GM21717 (cell line): ENCODE results near the gene RPL32.
"Not testable (repeated sequence)": the region's sequence is repeated elsewhere in the genome, so short reads cannot be mapped to it uniquely, and the experiment has no call there.

Source experiments
- ATAC-seq: cut with Tn5 transposase; IDR thresholded peaks from one replicate; pipeline ENCODE4 v1.9.1; 2021; ENCODE audit warnings: mild to moderate bottlenecking, moderate library complexity; ENCODE audit not compliant: unreplicated experiment

The RPL32 gene

DNA sequence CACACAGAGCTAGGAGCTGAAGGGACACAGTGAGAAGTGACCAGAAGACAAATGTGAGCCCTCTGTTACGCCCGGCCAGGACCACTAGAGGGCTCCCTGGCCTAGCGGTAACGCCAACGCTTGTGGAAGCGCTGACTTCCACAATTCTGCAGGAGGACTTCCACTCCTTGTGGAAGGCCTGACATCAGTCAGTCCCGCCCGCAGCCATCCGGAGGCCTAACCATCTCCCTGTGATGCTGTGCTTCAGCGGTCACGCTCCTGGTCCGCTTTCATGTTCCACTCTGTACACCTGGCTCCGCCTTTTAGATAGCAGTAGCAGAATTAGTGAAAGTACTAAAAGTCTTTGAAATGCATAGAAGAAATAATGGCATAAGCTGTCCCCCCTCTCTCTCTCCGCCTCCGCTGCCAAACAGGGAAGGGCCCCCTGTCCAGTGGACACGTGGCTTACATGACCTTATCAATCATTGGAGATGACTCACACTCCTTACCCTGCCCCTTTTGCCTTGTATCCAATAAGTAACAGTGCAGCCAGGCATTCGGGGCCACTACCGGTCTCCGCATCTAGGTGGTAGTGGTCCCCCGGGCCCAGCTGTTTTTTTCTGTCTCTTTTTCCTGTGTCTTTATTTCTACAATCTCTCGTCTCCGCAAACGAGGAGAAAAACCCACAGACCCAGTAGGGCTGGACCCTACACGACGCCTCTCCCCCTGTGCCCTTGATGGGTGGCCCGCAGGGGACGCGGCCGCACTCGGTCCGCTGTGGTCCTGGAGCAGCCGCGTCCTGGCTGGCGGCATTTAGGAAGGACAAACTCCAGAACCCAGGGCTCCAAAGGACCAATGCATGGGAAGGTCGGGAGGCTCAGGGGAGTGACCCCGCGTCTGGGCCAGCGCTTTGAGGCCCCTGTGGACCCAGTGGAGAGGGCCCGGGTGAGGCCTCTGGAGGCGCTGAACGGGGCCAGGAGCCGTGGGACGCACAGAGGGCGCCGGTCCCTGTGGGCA lies 27.0 kb upstream of the RPL32 start:
- ATAC-seq, result peak; percentile 51

DNA sequence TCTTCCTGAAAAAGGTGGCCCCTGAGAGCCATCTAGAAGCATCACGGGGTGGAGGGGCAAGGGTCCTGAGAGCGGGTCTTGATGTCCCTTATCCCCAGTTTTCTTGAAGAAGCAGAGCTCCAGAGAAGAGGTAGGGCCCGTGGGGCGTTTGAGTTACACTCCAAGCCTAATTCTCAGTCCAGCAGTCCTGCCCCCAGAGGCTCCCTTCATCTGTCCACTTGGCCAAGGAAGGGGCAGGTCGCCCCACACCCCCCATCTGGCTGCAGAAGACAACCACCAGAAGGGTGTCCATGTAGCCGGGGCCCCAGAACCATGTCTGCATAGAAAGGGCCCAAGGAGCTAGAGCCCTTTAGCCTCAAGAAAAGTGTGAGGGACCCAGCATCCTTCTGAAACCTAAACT lies 25.5 kb upstream of the RPL32 start:
- no peak for ATAC-seq

GRCh38 chr3:12865271-12865670 lies 23.9 kb upstream of the RPL32 start:
- ATAC-seq, result no peak

GRCh38 chr3:12862387-12862786 lies 21.0 kb upstream of the RPL32 start:
- ATAC-seq, result no peak

DNA sequence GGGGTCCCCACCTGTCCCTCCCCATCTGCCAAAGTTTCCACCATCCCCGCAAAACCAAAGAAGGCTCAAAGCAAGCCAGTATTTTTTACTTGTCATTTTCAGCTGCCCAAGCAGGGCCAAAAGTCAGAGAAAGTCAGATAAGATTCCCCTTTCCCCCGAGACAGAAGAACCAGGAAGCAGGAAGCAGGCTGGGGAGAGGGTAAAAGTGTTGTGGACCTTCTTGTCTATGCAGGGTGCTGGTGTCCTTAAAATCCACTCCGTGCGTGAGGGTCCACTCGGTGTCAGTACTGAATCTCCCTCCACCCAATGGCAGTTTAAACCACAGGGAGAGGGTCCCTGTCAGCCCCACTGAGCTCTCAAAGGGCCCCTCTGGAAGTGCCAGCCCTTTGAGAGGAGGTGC lies 20.2 kb upstream of the RPL32 start:
- ATAC-seq, result no peak

DNA sequence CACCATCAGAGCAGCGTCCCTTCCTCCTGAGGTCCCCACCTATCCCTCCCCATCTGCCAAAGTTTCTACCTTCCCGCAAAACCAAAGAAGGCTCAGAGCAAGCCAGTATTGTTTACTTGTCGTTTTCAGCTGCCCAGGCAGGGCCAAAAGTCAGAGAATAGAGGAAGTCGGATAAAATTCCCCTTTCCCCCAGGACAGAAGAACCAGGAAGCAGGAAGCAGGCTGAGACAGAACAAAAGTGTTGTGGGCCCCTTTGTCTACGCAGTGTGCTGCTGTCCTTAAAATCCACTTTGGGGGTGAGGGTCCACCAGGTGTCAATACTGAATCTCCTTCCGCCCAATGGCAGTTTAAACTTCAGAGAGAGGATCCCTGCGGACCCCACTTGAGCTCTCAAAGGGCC lies 18.5 kb upstream of the RPL32 start:
- ATAC-seq, result no peak

- no peak for ATAC-seq
Observed at GRCh38 chr3:12856626-12857025, 15.3 kb upstream of the RPL32 start.

DNA sequence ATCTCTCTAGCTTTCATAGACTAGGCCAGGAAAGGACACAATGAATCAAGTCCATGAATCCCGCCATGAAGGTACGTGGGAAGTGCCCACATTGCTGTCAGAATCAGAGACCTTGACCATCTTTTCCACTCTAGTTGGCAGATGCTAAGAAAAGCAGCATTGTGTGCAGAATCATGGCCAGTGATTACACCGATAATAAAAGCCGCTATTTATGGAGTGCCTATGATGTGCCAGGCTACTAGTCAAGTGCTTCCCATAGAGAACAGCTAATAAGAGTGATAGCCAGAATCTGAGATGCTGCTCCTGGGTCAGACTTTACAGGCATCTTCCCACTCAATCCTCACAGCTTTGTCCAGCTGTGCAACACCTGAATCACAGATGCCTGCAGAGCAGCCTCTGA lies 13.2 kb upstream of the RPL32 start:
- no peak for ATAC-seq

GRCh38 chr3:12853847-12854246 lies 12.5 kb upstream of the RPL32 start:
- not testable (repeated sequence) for ATAC-seq

- no peak for ATAC-seq
Observed at GRCh38 chr3:12852201-12852600, 10.8 kb upstream of the RPL32 start.

GRCh38 chr3:12845811-12846210 lies 4.4 kb upstream of the RPL32 start:
- ATAC-seq, result no peak

- ATAC-seq, result no peak
Observed at GRCh38 chr3:12842469-12842868, 1.1 kb upstream of the RPL32 start.

DNA sequence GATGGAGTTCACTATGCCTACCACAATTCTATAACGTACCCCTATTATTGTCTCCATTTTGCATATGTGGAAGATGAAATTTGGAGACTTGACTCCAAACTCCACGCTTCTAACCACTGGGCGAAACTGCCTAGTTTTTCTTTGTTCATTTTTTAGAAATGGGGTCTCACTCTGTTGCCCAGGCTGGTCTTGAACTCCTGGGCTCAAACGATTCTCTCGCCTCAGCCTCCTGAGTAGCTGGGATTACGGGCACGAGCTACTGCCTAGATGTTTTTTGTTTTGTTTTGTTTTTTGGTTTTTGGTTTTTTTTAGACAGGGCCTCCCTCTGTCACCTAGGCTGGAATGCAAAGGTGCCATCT lies 584 bp upstream of the RPL32 start:
- no peak for ATAC-seq

DNA sequence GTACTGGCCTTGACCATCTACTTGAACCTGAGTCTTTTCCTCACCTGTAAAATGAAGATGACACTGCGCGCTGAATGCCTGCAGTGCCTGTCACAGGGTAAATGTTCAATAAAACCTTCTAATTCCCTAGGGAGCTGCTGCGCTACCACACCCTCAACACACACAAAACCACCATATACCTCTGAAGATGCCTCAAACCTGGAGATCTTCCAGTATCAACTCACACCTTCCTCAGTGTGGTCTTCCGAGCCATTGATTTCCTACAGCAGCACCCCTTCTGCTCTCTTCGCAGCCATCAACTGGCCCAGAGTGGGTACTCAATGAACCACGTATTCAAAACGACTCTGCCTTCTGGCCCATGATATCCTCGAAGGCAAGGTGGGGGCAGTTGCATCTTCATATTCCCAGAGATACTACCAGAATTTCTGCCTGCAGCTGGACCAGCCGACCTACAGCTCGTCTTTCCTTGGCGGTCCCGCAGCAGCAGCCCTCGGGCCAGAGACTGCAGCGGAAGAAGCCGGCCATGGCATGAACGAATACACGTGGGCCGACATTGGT lies 695 bp downstream of the RPL32 start:
- peak; percentile 28 for ATAC-seq

GRCh38 chr3:12840148-12840547 lies 1.2 kb downstream of the RPL32 start:
- not testable (repeated sequence) for ATAC-seq

GRCh38 chr3:12839156-12839946 lies 2.0 kb downstream of the RPL32 start:
- no peak for ATAC-seq

DNA sequence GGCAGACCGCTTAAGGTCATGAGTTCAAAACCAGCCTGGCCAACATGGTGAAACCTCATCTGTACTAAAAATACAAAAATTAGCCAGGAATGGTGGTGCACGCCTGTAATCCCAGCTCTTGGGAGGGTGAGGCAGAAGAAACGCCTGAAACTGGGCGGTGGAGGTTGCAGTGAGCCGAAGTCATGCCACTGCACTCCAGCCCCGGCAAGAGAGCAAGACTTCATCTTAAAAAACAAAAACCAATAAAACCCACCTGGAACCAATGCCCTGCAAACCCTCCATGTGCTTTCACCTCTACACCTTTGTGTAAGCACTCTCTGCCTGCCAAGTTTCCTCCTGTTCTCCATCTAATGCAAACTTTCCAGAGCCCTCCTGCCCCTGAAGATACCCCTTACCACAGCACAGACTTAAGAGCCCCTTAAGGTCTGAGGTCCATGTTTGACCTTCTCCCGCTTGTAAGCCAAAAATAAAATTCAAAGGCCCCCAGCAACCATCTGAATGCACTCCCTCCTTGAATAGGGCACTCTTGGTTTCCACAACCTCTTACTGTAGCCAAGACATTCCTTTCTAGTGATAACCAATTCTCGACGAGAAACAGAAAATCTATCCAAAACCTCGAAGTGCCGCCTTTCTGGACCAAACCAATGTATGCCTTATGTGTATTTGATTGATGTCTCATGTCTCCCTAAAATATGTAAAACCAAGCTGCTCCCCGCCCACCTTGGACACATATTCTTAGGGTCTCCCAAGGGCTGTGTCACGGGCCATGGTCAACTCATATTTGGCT lies 3.0 kb downstream of the RPL32 start:
- no peak for ATAC-seq

DNA sequence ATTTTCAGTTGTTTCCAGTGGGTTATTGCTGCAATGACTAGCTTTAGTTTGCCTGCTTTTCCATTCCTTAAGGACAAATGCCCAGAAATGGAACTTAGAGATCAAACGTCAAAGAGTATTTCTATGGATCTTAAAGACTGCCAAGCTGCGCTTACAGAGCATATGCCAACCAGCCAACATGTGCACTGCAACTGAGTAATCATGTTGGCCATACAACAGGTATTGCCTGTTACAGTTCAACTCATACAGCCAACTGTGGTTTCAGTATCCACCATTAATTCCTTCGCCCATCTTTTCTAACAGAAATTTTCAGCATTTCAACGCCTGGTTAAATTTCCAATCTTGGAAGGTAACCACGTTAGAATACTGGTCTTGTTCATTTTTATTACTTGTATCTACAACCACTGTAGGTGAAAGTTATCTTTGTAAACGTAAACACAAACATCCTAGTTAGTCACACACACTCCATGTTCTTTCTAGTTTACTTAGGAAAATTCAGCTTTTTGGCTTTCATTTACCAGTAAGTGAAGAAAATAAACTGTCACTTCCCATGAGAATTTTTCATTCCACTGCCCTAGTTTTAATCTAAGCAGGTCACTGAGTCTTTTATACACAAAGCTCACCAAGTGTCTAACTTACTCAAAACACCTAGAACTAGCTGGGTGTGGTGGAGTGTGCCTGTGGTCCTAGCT lies 3.9 kb downstream of the RPL32 start:
- ATAC-seq, result no peak

DNA sequence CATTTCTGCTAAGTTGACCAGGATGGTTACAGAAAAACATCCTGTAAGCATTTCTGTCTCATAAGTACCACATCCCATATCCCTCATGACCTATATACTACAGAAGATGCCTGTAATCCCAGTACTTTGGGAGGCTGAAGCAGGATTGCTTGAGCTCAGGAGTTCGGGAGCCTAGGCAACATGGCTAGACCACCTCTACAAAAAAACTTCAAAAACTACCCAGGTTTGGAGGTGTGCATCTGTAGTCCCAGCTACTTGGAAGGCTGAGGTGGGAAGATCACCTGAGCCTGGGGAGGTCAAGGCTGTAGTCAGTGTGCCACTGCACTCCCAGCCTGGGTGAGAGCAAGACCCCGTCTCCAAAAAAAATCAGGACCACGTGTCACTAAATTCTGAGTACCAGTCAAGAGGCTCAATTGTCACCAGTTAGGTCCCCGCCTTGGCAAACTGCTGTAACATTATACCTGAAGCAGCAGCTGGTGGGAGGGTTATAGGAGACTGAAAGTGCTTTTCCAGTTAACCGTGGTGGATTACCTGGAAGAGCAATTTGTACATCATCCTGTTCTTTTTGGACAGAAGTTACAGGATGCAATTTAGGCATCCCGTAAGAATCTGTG lies 6.2 kb downstream of the RPL32 start:
- ATAC-seq, result no peak
